Kidney tubule cell (primary cell): ENCODE measurements around the gene MYH9.
"Not testable (repeated sequence)": the region's sequence is repeated elsewhere in the genome, so short reads cannot be mapped to it uniquely, and the experiment has no call there.

Experiments used
- DNase-seq: peaks from one replicate; pipeline ENCODE4 v3.0.0-alpha.2; 2018; ENCODE audit warnings: low spot score

Gene MYH9

GRCh38 chr22:36291831-36292740, 95.7 kb downstream of the MYH9 start:
- no peak for DNase-seq

DNA sequence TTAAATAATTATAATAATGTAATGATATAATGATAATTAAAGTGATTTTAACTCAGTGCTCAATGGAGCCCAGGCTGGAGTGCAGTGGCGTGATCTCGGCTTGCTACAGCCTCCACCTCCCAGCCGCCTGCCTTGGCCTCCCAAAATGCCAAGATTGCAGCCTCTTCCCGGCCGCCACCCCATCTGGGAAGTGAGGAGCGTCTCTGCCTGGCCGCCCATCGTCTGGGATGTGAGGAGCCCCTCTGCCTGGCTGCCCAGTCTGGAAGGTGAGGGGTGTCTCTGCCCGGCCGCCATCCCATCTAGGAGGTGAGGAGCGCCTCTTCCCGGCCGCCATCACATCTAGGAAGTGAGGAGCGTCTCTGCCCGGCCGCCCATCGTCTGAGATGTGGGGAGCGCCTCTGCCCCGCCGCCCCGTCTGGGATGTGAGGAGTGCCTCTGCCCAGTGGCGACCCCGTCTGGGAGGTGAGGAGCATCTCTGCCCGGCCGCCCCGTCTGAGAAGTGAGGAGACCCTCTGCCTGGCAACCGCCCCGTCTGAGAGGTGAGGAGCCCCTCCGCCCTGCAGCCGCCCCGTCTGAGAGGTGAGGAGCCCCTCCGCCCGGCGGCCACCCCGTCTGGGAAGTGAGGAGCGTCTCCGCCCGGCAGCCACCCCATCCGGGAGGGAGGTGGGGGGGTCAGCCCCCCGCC, 97.2 kb downstream of the MYH9 start:
- not testable (repeated sequence) for DNase-seq

DNA sequence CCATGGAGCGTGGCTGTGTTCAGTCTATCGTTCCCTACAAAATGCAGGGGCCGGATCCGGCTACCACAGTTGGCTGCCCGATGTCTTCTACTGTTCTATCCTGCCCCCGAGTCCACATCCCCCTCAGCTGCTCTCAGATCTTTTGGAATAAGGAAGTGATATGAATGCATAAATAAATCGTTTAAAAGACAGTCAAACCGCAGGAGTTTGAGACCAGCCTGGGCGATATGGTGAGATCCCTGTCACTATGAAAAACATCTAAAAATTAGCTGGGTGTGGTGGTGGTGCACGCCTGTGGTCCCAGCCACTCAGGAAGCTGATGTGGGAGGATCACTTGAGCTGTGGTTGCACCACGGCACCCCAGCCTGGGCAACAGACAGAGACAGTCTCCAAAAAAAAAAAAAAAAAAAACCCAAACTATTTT, 97.8 kb downstream of the MYH9 start:
- DNase-seq: not testable (repeated sequence)

GRCh38 chr22:36289406-36289870, 98.3 kb downstream of the MYH9 start:
- DNase-seq: no peak

DNA sequence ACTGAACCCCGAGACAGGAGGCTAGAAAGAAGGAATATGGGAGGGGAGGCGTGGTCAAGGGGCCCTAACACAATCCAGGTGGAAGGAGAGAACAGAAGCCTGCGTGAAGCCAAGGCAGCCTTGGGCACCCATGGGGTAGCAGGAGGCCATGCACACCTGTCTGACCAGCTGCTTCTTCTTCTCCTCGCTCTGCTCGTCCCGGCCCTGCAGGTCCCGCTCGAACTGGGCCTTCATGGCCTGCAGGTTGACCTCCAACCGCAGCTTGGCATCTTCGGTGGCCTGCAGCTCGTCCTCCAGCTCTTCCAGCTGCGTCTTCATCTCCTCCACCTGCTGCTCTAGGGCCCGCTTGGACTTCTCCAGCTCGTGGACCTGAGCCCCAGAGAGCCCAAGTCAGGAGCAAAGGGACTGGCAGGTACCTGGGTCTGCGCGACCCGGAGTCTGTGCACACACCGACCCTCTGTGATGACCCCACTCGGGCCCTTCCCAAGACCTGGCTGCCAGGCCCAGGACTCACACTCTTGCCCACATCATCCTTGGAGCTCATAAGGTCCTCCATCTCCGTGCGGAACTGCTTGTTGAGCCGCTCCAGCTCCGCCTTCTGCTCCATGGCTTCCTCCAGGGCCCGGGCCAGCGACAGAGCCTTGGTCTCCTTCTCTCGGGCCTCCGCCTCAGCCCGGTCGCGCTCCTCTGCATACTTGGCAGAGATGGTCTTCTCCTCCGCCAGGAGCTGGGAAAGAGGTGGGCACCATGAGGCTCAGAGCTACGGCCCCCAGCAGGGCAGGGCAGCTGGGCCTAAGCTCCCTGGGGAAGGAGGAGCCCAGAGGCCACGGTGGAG, 99.0 kb downstream of the MYH9 start:
- DNase-seq: no peak

DNA sequence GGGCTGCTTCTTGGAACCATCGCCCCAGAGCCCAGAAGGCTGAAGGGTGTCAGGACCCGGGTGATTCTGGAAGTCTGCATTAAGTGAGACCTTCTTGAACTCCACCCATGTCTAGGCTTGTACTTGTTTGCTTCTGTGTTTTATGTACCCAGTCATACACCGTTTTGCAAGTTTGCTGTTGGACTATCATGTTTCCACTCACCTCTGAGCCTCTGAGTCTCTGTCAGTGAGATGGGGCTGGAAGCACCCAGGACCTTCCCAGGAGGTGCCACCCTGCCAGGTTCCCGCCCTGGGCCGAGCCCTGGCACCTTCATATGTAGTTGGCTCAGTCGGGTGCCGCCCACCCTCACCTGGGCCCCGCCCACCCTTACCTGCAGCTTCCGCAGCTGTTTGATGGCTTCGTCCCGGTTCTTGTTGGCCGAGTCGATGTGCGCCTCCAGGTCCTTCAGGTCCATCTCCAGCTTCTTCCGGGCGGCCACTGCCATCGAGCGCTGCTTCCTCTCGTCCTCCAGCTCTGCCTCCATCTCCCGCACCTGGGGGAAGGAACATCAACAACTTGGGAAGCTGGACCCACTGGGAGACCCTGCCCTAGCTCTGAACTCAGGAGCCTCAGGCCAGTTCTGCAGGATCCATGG, 99.8 kb downstream of the MYH9 start:
- DNase-seq: no peak

GRCh38 chr22:36286096-36286957, 101.4 kb downstream of the MYH9 start:
- DNase-seq: peak; percentile 69

- DNase-seq: no peak
Observed at GRCh38 chr22:36285545-36285944, 102.2 kb downstream of the MYH9 start.

GRCh38 chr22:36285017-36285416, 102.8 kb downstream of the MYH9 start:
- DNase-seq: no peak

DNA sequence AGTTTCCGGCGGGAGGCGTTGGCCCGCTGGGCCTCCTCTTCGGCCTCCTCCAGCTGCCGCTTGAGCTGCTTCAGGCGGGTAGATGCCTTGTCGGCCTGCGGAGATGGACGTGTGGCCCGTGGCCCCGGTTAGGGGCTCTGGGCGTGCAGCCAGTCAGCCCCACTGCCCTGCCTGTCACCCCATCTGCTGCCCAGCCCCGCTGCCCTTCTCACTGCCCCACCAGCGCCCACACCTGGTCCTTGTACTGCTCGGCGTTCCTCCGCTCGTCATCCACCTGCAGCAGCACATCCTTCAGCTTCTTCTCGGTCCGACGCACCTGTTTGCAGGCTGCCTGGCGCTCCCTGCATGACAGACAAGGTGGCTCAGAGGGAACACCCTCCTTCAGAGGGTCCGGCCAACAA, 103.6 kb downstream of the MYH9 start:
- DNase-seq: no peak

DNA sequence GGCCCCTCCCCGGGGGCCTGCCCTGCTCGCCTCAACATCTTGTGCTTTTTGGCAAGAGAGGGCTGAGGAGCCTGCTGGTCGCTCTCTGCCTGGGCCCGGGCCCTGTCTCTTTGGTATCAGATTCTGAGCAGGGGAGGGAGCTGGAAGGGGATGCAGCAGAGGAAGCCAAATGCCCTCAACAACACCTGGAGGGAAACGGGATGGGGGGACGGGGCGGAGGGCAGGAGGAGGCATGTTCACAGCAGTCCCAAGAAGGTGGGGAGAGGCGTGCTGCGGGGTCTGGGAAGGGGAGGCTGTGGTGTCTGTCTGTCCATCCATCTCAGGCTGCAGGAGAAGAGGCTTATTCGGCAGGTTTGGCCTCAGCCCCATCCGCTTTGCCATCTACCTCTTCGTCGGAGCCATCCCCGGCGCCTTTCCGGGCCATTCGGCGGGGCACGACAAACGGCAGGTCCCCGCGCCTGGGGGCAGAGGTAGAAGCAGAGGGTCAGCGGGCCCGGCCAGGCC, 105.4 kb downstream of the MYH9 start:
- no peak for DNase-seq

DNA sequence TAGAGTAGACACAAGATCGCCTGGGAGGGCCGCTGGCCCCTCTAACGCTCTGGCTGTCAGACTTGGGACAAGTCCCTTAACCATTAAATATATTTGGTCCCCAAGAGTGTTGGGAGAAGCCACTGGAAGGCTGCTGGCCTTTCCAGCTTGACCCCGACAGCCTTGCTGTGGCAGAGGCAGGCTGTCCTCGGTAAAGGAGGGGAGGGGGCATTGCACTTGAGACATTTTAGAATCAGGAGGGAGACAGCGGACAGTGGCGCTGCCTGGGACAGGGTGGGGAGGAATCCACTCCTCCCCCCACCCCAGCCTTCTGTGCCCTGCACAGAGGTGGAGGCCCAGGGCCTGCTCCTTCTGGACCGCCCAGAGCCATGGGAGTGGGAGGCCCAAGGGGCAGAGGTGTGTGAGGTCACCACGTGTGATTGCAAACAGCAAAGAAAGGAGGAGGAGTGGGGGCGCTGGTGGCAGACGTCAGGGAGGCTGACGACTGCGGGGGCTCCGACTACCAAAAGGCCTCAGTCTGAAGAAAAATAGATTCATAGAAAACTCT, 105.9 kb downstream of the MYH9 start:
- no peak for DNase-seq

GRCh38 chr22:36280379-36280778, 107.4 kb downstream of the MYH9 start:
- no peak for DNase-seq

- DNase-seq: no peak
Observed at GRCh38 chr22:36279219-36279666, 108.5 kb downstream of the MYH9 start.

- DNase-seq: peak; percentile 75
Observed at GRCh38 chr22:36277482-36278291, 110.1 kb downstream of the MYH9 start.

DNA sequence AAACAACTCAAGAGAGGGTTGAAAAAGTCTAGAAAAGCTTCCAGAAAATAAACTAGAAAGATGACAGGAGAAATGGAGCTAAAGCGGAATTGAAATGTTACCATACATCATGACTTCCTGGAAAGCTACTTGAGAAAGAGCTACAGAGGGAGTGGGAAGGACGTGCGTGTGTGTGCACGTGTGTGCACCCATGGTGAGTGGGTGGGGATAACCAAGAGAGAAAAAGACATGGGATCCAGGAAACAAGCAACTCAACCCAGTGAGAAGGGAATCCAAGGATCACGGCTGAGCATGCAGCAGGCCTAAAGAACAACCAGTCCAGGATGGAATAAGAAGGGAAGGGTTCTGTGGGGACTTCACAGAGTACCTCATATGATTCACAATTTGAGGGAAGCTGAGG, 113.2 kb downstream of the MYH9 start:
- no peak for DNase-seq

DNA sequence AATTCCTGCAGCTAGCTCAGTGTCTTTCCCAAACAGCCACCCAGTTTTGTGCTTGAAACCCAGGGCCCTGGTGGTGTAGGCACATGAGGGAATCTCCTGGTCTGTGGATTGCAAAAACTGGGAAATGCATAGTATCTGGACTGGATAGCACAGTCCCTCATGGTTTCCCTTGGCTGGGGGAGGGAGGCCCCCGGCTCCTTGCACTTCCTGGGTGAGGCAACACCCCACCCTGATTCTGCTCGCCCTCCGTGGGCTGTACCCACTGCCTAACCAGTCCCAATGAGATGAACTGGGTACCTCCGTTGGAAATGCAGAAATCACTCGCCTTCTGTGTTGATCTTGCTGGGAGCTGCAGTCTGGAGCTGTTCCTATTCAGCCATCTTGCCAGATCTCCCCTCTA, 115.8 kb downstream of the MYH9 start:
- DNase-seq: not testable (repeated sequence)

GRCh38 chr22:36271231-36271630, 116.5 kb downstream of the MYH9 start:
- DNase-seq: not testable (repeated sequence)

- DNase-seq: no peak
Observed at GRCh38 chr22:36267896-36268485, 119.8 kb downstream of the MYH9 start.
